Measurements from ENCODE around the gene RPUSD2.

DNA sequence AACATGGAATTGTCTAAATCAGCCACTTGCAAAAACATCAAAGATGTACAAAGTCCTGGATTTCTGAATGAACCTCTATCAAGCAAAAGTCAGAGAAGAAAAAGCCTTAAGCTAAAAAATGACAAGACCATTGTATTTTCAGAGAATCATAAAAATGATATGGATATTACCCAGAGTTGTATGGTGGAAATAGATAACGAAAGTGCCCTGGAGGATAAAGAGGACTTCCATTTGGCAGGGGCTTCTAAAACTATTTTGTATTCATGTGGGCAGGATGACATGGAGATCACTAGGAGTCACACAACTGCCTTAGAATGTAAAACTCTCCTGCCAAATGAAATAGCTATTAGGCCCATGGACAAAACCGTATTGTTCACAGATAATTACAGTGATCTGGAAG lies 54.3 kb downstream of the RPUSD2 start:
- TF ChIP-seq CTCF (optimal IDR thresholded peaks at IDR 0.05 in 1 of 3, IDR thresholded peaks at IDR 0.05 in 1 of 3, conservative IDR thresholded peaks at IDR 0.05 in 1 of 3; ENCODE audit: extremely low read depth in 1 of 3, insufficient read depth in 2 of 3, low read length in 3 of 3) (no peak), EZH2 (IDR thresholded peaks at IDR 0.05; ENCODE audit: low read length) (no peak)

Measured in keratinocyte (primary cell).